ENCODE data around the gene TTC9. TPM values are rescaled to one million over a fixed set of nuclear protein-coding genes. Genes with fewer than 3 reads are reported as not detected.

Gene TTC9
- total RNA-seq, 8 experiments from 2014 or later, result 2.1 to 17.4 (median 5.1) TPM

- 24 to 100% (median 60%) methylated on average over 1 to 3 of the region's 3 CpGs; no CpG with 5 or more reads in 2 of the 10 experiments for WGBS, 10 experiments
Observed at GRCh38 chr14:70713511-70713916, 71.8 kb downstream of the TTC9 start.

DNA sequence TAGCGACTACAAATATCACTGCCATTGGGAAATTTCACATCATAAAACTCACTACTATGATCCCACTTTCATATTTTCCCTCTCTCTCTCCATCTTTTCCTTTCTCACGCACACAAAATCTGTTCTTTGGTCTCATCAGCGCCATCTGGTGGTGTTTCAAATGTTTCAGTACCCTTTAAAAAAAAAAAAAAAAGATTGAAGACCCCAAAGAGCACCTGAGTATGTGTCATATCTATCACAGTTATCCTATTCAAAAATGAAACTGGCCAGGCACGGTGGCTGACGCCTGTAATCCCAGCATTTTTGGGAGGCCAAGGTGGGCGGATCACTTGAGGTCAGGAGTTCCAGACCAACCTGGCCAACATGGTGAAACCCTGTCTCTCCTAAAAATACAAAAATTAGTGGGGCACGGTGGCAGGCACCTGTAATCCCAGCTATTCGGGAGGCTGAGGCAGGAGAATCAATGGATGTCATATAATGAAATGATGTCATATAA, 72.4 kb downstream of the TTC9 start:
- WGBS, 10 experiments, result 0 to 20% (median 9%) methylated on average over 1 to 8 of the region's 8 CpGs; no CpG with 5 or more reads in 1 of the 10 experiments
- in situ Hi-C loops (cut with MboI; ENCODE audit: low pct_unique_long_range_greater_than_20kb in 2 of 9, low sequenced_read_pairs in 9 of 9, unreplicated experiment in 9 of 9), result loop anchor here in 2 of 9 experiments (10.0 kb wide), 1 partner anchor 89 kb away; no protein-coding TSS in a partner anchor
- Histone ChIP-seq H3K27ac (no peak overlapping the region), H3K4me1 (replicated peaks in 1 of 2) (peaks cover 0 to 8% of the 10 kb centered on the region in 2 donors), H3K4me3 (no peak overlapping the region)
- ATAC-seq (replicated peaks in 6 of 8), result peak in 2 of 8 experiments; percentile 19

More at GRCh38 chr14:70713511-70713916, 71.8 kb downstream of the TTC9 start:
- in situ Hi-C loops (cut with MboI; ENCODE audit: low pct_unique_long_range_greater_than_20kb in 2 of 9, low sequenced_read_pairs in 9 of 9, unreplicated experiment in 9 of 9), result loop anchor here in 2 of 9 experiments (10.0 kb wide), 1 partner anchor 89 kb away; no protein-coding TSS in a partner anchor
- H3K27ac ChIP-seq, result no peak overlapping the region
- peaks cover 0 to 8% of the 10 kb centered on the region in 2 donors for H3K4me1 ChIP-seq (replicated peaks in 1 of 2)
- peak in 1 of 8 experiments; percentile 40 for ATAC-seq (replicated peaks in 6 of 8)
- no peak overlapping the region for H3K4me3 ChIP-seq

- no peak for ATAC-seq (replicated peaks in 6 of 8)
- H3K27ac ChIP-seq, result no peak overlapping the region
- no peak overlapping the region for H3K4me3 ChIP-seq
- WGBS, 10 experiments, result 15 to 82% (median 71%) methylated on average over 1 to 5 of the region's 5 CpGs; no CpG with 5 or more reads in 3 of the 10 experiments
- in situ Hi-C loops (cut with MboI; ENCODE audit: low pct_unique_long_range_greater_than_20kb in 2 of 9, low sequenced_read_pairs in 9 of 9, unreplicated experiment in 9 of 9), result loop anchor here in 2 of 9 experiments (10.0 kb wide), 1 partner anchor 92 kb away; no protein-coding TSS in a partner anchor
- peaks cover 0 to 8% of the 10 kb centered on the region in 2 donors for H3K4me1 ChIP-seq (replicated peaks in 1 of 2)
Observed at GRCh38 chr14:70716483-70716882, 74.8 kb downstream of the TTC9 start.

- in situ Hi-C loops (cut with MboI; ENCODE audit: low pct_unique_long_range_greater_than_20kb in 2 of 9, low sequenced_read_pairs in 9 of 9, unreplicated experiment in 9 of 9), result loop anchor here in 2 of 9 experiments (10.0 kb wide), 1 partner anchor 92 kb away; no protein-coding TSS in a partner anchor
- ATAC-seq (replicated peaks in 6 of 8), result peak in 1 of 8 experiments; percentile 22
- 18 to 100% (median 80%) methylated on average over 1 of the region's 1 CpG; no CpG with 5 or more reads in 2 of the 10 experiments for WGBS, 10 experiments
- Histone ChIP-seq H3K4me3 (no peak overlapping the region), H3K4me1 (replicated peaks in 1 of 2) (peaks cover 0 to 8% of the 10 kb centered on the region in 2 donors), H3K27ac (no peak overlapping the region)
Observed at GRCh38 chr14:70716958-70717357, 75.2 kb downstream of the TTC9 start.

- Histone ChIP-seq H3K4me3 (no peak overlapping the region), H3K4me1 (replicated peaks in 1 of 2) (peaks cover 0 to 4% of the 10 kb centered on the region in 2 donors), H3K27ac (no peak overlapping the region)
- peak in 3 of 8 experiments; percentile 84 to 98 (median 86) for ATAC-seq (replicated peaks in 6 of 8)
- in situ Hi-C loops (cut with MboI; ENCODE audit: low pct_unique_long_range_greater_than_20kb in 2 of 9, low sequenced_read_pairs in 9 of 9, unreplicated experiment in 9 of 9), result loop anchor here in 2 of 9 experiments (10.0 kb wide), 1 partner anchor 94 kb away; no protein-coding TSS in a partner anchor
- 50 to 100% (median 80%) methylated on average over 1 to 8 of the region's 8 CpGs; no CpG with 5 or more reads in 5 of the 10 experiments for WGBS, 10 experiments
Observed at GRCh38 chr14:70718383-70719118, 76.8 kb downstream of the TTC9 start.

GRCh38 chr14:70721542-70721941, 79.8 kb downstream of the TTC9 start:
- H3K27ac ChIP-seq, result no peak overlapping the region
- H3K4me1 ChIP-seq (replicated peaks in 1 of 2), result no peaks in the 10 kb centered on the region
- in situ Hi-C loops (cut with MboI; ENCODE audit: low pct_unique_long_range_greater_than_20kb in 2 of 9, low sequenced_read_pairs in 9 of 9, unreplicated experiment in 9 of 9), result no loop called here
- H3K4me3 ChIP-seq, result no peak overlapping the region
- ATAC-seq (replicated peaks in 6 of 8), result peak in 1 of 8 experiments; percentile 28
- WGBS, 10 experiments, result 20 to 83% (median 40%) methylated on average over 1 to 2 of the region's 2 CpGs; no CpG with 5 or more reads in 5 of the 10 experiments

DNA sequence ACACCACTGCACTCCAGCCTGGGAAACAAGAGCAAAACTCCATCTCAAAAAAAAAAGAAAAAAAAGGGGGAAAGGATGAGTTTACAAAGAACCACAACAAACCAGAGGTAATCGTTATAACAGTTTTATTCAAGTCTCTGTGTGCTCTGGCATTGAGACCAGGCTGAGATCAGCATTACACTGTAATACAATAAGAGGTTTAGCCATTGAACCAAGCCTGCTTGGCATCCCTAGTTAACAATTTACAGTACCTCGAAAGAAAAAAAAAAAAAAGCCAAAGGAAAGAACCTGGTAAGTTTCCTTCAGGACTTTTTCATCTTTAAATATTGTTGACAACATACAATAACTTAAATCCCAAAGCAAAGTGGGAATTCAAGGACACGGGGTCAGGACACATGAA, 80.7 kb downstream of the TTC9 start:
- 17 to 88% (median 58%) methylated on average over 1 to 3 of the region's 3 CpGs for WGBS, 10 experiments
- H3K27ac ChIP-seq, result no peak overlapping the region
- ATAC-seq (replicated peaks in 6 of 8), result no peak
- no peak overlapping the region for H3K4me3 ChIP-seq
- H3K4me1 ChIP-seq (replicated peaks in 1 of 2), result no peaks in the 10 kb centered on the region
- in situ Hi-C loops (cut with MboI; ENCODE audit: low pct_unique_long_range_greater_than_20kb in 2 of 9, low sequenced_read_pairs in 9 of 9, unreplicated experiment in 9 of 9), result no loop called here

- WGBS, 10 experiments, result 0 to 100% (median 71%) methylated on average over 1 to 4 of the region's 5 CpGs; no CpG with 5 or more reads in 3 of the 10 experiments
- in situ Hi-C loops (cut with MboI; ENCODE audit: low pct_unique_long_range_greater_than_20kb in 2 of 9, low sequenced_read_pairs in 9 of 9, unreplicated experiment in 9 of 9), result no loop called here
- Histone ChIP-seq H3K27ac (no peak overlapping the region), H3K4me1 (replicated peaks in 1 of 2) (no peaks in the 10 kb centered on the region), H3K4me3 (no peak overlapping the region)
- ATAC-seq (replicated peaks in 6 of 8), result no peak
Observed at GRCh38 chr14:70723276-70723675, 81.6 kb downstream of the TTC9 start.

- WGBS, 10 experiments, result 0 to 83% (median 50%) methylated on average over 1 to 3 of the region's 3 CpGs; no CpG with 5 or more reads in 3 of the 10 experiments
- H3K4me1 ChIP-seq (replicated peaks in 1 of 2), result no peaks in the 10 kb centered on the region
- in situ Hi-C loops (cut with MboI; ENCODE audit: low pct_unique_long_range_greater_than_20kb in 2 of 9, low sequenced_read_pairs in 9 of 9, unreplicated experiment in 9 of 9), result no loop called here
- no peak overlapping the region for H3K27ac ChIP-seq
- peak in 2 of 8 experiments; percentile 29 to 57 for ATAC-seq (replicated peaks in 6 of 8)
- no peak overlapping the region for H3K4me3 ChIP-seq
Observed at GRCh38 chr14:70724110-70724509, 82.4 kb downstream of the TTC9 start.

GRCh38 chr14:70724944-70725343, 83.2 kb downstream of the TTC9 start:
- in situ Hi-C loops (cut with MboI; ENCODE audit: low pct_unique_long_range_greater_than_20kb in 2 of 9, low sequenced_read_pairs in 9 of 9, unreplicated experiment in 9 of 9), result no loop called here
- no peaks in the 10 kb centered on the region for H3K4me1 ChIP-seq (replicated peaks in 1 of 2)
- no peak for ATAC-seq (replicated peaks in 6 of 8)
- H3K4me3 ChIP-seq, result no peak overlapping the region
- no peak overlapping the region for H3K27ac ChIP-seq
- WGBS, 10 experiments, result 40 to 100% (median 80%) methylated on average over 1 to 5 of the region's 6 CpGs; no CpG with 5 or more reads in 3 of the 10 experiments

Other genes with a start within 250 kb of the TTC9 start
- gene SYNJ2BP, start 224.8 kb upstream of the TTC9 start, total RNA-seq, result 10 to 100 TPM; 14.2 to 27.2 (median 19.8) TPM
- 1 to 10 TPM in 4 of 8 experiments, under 1 TPM in 4; 0.17 to 3.5 (median 1.1) TPM for gene ADAM21, start 189.7 kb upstream of the TTC9 start, total RNA-seq
- 1 to 10 TPM in 7 of 8 experiments, under 1 TPM in 1; 0.17 to 1.9 (median 1.5) TPM for gene ADAM20, start 106.9 kb upstream of the TTC9 start, total RNA-seq
- gene MED6, start 41.3 kb upstream of the TTC9 start, total RNA-seq, result 10 to 100 TPM; 28.3 to 49.0 (median 35.8) TPM
- 10 to 100 TPM in 4 of 8 experiments, 1 to 10 TPM in 4; 1.0 to 12.2 (median 10.5) TPM for gene MAP3K9, start 167.6 kb downstream of the TTC9 start, total RNA-seq

All from motor neuron (in vitro differentiated cells).